Prostate gland (tissue), 2 donors: ENCODE data around the gene GMDS.

Experiments
- POLR2A ChIP-seq: fragments of 450-650 bp; IDR thresholded peaks from one replicate; pipeline ENCODE4 v1.6.1; 2016; ENCODE audit warnings: antibody characterized with exemption, mild to moderate bottlenecking
- POLR2AphosphoS5 ChIP-seq: sonication (generic); formaldehyde crosslinking; IDR thresholded peaks from one replicate; pipeline ENCODE4 v1.6.1; 2017; ENCODE audit warnings: antibody characterized with exemption
- TF ChIP-seq, protein P1 (sequence below), 4 experiments: fragments of 200-600 bp in 2 of 4; fragments of 450-650 bp in 2 of 4; sonication (generic) in 2 of 4; IDR thresholded peaks; 1 replicate in 3 of 4; 2 replicates in 1 of 4; pipeline ENCODE4 v1.5.1; 2016 to 2019; ENCODE audit warnings: antibody characterized with exemption in 4 of 4, mild to moderate bottlenecking in 2 of 4, moderate library complexity in 2 of 4

DNA sequence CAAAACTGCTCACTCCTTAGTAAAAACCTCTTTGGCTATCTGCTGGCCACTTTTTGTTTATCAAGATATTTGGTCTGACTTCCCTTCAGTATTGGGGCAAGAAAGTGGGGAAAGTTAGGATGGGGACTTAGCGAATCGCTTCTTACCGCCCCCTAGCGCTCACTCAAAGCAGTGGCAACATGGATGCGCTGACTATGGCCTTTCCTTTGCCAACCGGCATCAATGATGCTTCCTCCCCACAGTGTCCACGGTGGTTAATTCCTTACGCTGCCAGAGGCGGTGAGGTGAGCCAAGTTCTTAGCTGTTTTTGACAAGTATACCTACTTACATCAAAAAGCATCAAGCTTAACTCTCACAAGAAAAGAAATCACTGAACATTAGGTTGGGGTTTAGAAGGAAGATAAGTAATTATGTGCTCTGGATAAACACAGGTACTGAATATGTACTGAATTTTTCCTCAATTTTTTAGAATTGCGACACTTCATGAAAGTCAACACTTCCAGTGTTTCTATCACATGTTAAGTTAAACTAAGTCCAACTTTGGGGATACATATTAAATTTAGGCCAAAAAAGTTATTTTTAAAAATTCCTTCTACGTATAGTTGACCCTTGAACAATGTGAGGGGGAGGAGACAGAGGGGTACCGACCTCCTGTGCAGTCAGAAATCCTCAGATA, 86.7 kb downstream of the GMDS start:
- TF ChIP-seq, protein P1, sequence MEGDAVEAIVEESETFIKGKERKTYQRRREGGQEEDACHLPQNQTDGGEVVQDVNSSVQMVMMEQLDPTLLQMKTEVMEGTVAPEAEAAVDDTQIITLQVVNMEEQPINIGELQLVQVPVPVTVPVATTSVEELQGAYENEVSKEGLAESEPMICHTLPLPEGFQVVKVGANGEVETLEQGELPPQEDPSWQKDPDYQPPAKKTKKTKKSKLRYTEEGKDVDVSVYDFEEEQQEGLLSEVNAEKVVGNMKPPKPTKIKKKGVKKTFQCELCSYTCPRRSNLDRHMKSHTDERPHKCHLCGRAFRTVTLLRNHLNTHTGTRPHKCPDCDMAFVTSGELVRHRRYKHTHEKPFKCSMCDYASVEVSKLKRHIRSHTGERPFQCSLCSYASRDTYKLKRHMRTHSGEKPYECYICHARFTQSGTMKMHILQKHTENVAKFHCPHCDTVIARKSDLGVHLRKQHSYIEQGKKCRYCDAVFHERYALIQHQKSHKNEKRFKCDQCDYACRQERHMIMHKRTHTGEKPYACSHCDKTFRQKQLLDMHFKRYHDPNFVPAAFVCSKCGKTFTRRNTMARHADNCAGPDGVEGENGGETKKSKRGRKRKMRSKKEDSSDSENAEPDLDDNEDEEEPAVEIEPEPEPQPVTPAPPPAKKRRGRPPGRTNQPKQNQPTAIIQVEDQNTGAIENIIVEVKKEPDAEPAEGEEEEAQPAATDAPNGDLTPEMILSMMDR (IDR thresholded peaks at IDR 0.05): no peak
- TF ChIP-seq POLR2AphosphoS5 (no peak), POLR2A (no peak)
